Measurements from ENCODE around the gene BPIFB3. TPM values are rescaled to one million over a fixed set of nuclear protein-coding genes. Genes with fewer than 3 reads are reported as not detected.

Gene BPIFB3
- total and polyA plus RNA-seq, 2 experiments from 2014 or later: not detected

- Mint-ChIP-seq H3K27ac (no peak overlapping the region), H3K4me3 (no peak overlapping the region), H3K36me3 (ENCODE audit: low read depth) (peaks cover 12% of the 10 kb centered on the region), H3K4me1 (no peaks in the 10 kb centered on the region), H3K9me3 (peaks cover 19% of the 10 kb centered on the region), H3K27me3 (ENCODE audit: insufficient read depth, low read depth, poor library complexity) (peaks cover 6% of the 10 kb centered on the region)
- H3K9me2 ChIP-seq (ENCODE audit: insufficient read depth): no peaks in the 10 kb centered on the region
- H3K4me3 ChIP-seq: no peak overlapping the region
- no peaks in the 10 kb centered on the region for H3F3A ChIP-seq (replicated peaks; ENCODE audit: low read depth)
- no peaks in the 10 kb centered on the region for H3K4me1 ChIP-seq (ENCODE audit: insufficient read depth)
- TF ChIP-seq NANOG (IDR thresholded peaks at IDR 0.05; ENCODE audit: borderline replicate concordance) (no peak), REST (IDR thresholded peaks at IDR 0.05; ENCODE audit: unreplicated experiment) (no peak), ZNF331 (CRISPR knock-in tag; IDR thresholded peaks at IDR 0.05; ENCODE audit: low read depth) (no peak), EZH2phosphoT487 (IDR thresholded peaks at IDR 0.05; ENCODE audit: unreplicated experiment) (no peak), CTCF (conservative IDR thresholded peaks at IDR 0.05; ENCODE audit: low read depth in 2 of 2) (no peak), CREB1 (CRISPR knock-in tag; IDR thresholded peaks at IDR 0.05; ENCODE audit: low read depth) (no peak), ZNF462 (CRISPR knock-in tag; IDR thresholded peaks at IDR 0.05) (no peak), EZH2 (IDR thresholded peaks at IDR 0.05; ENCODE audit: low read depth, unreplicated experiment) (no peak), JUNB (IDR thresholded peaks at IDR 0.05; ENCODE audit: unreplicated experiment) (no peak), STAT1 (IDR thresholded peaks at IDR 0.05; ENCODE audit: unreplicated experiment) (no peak), ETS1 (IDR thresholded peaks at IDR 0.05) (no peak), POLR2AphosphoS5 (IDR thresholded peaks at IDR 0.05; ENCODE audit: low read depth) (no peak), ZNF114 (CRISPR knock-in tag; IDR thresholded peaks at IDR 0.05) (no peak)
- ATAC-seq: no peak
- H3K36me3 ChIP-seq (ENCODE audit: insufficient read depth): no peaks in the 10 kb centered on the region
- H2AFZ ChIP-seq: no peak overlapping the region
- H3K27ac ChIP-seq (ENCODE audit: low read depth): no peak overlapping the region
- no peak overlapping the region for H3K4me2 ChIP-seq
- H3K27me3 ChIP-seq (ENCODE audit: insufficient read depth): no peaks in the 10 kb centered on the region
- H4K20me1 ChIP-seq (replicated peaks; ENCODE audit: insufficient read depth): no peaks in the 10 kb centered on the region
- H3K79me2 ChIP-seq (replicated peaks; ENCODE audit: insufficient read depth): no peaks in the 10 kb centered on the region
- no peak for DNase-seq (ENCODE audit: low spot score)
These were observed 59.1 kb downstream of the BPIFB3 start for GRCh38 chr20:33112547-33113386.

Data from GM23338 (cell line).